Mesothelial cell of epicardium (in vitro differentiated cells): ENCODE measurements around the gene RBM20. TPM values are rescaled to one million over a fixed set of nuclear protein-coding genes. Genes with fewer than 3 reads are reported as not detected.

Experiments used
- DNase-seq, 2 experiments: peaks; one replicate each; pipeline ENCODE4 v3.0.0; 2021; ENCODE audit warnings: low spot score in 2 of 2; ENCODE audit not compliant: unreplicated experiment in 2 of 2
- H3K27ac Mint-ChIP-seq: 2 replicates; pipeline ENCODE4 v1.8.0; 2021; ENCODE audit warnings: mixed read lengths
- H3K27me3 Mint-ChIP-seq: 2 replicates; pipeline ENCODE4 v1.8.0; 2021; ENCODE audit warnings: low read depth, mixed read lengths
- H3K36me3 Mint-ChIP-seq: 2 replicates; pipeline ENCODE4 v1.8.0; 2021; ENCODE audit warnings: mixed read lengths
- H3K4me1 Mint-ChIP-seq: 2 replicates; pipeline ENCODE4 v1.8.0; 2021; ENCODE audit warnings: mixed read lengths
- H3K4me3 Mint-ChIP-seq: 2 replicates; pipeline ENCODE4 v1.8.0; 2021; ENCODE audit warnings: mild to moderate bottlenecking, moderate library complexity, mixed read lengths
- H3K9me3 Mint-ChIP-seq: 2 replicates; pipeline ENCODE4 v1.8.0; 2021; ENCODE audit warnings: mixed read lengths
- CTCF ChIP-seq: fragments of 200-600 bp; sonication (generic); IDR thresholded peaks from one replicate; pipeline ENCODE4 v1.5.0; 2021; ENCODE audit warnings: antibody characterized with exemption; ENCODE audit not compliant: unreplicated experiment
- total RNA-seq: library from RNA; stranded (reverse); gene quantifications from 3 replicates; pipeline ENCODE4 v1.2.1, GENCODE V29; 2021

RBM20 gene
- total RNA-seq, 1 donor from 2014 or later: 23.3 TPM

GRCh38 chr10:110695539-110695886 is 51.4 kb downstream of the RBM20 start:
- Mint-ChIP-seq H3K9me3 (peaks cover 28% of the 10 kb centered on the region), H3K36me3 (peaks cover 20% of the 10 kb centered on the region), H3K4me1 (peaks cover 9% of the 10 kb centered on the region), H3K27ac (no peak overlapping the region), H3K4me3 (no peak overlapping the region), H3K27me3 (no peaks in the 10 kb centered on the region)
- DNase-seq: no peak
- TF ChIP-seq CTCF: no peak

GRCh38 chr10:110696436-110696835 is 52.3 kb downstream of the RBM20 start:
- Mint-ChIP-seq H3K4me1 (peaks cover 14% of the 10 kb centered on the region), H3K27me3 (no peaks in the 10 kb centered on the region), H3K9me3 (peaks cover 20% of the 10 kb centered on the region), H3K27ac (no peak overlapping the region), H3K36me3 (peaks cover 12% of the 10 kb centered on the region), H3K4me3 (no peak overlapping the region)
- no peak for TF ChIP-seq CTCF
- DNase-seq: no peak

- DNase-seq: no peak
- H3K27me3 Mint-ChIP-seq: no peaks in the 10 kb centered on the region
- no peak for TF ChIP-seq CTCF
- H3K4me1 Mint-ChIP-seq: peaks cover 21% of the 10 kb centered on the region
- no peak overlapping the region for H3K27ac Mint-ChIP-seq
- no peak overlapping the region for H3K4me3 Mint-ChIP-seq
- peaks cover 1% of the 10 kb centered on the region for H3K9me3 Mint-ChIP-seq
- H3K36me3 Mint-ChIP-seq: peaks cover 1% of the 10 kb centered on the region
These were observed 54.2 kb downstream of the RBM20 start for GRCh38 chr10:110698340-110698739.

- no peak overlapping the region for H3K4me3 Mint-ChIP-seq
- H3K4me1 Mint-ChIP-seq: peaks cover 21% of the 10 kb centered on the region
- no peak for TF ChIP-seq CTCF
- peak overlapping the region; percentile 56 for H3K27ac Mint-ChIP-seq
- H3K9me3 Mint-ChIP-seq: no peaks in the 10 kb centered on the region
- no peaks in the 10 kb centered on the region for H3K36me3 Mint-ChIP-seq
- DNase-seq: no peak
- no peaks in the 10 kb centered on the region for H3K27me3 Mint-ChIP-seq
These were observed 54.7 kb downstream of the RBM20 start for GRCh38 chr10:110698782-110699201.

GRCh38 chr10:110699859-110700468 is 55.8 kb downstream of the RBM20 start:
- Mint-ChIP-seq H3K4me1 (peaks cover 21% of the 10 kb centered on the region), H3K36me3 (no peaks in the 10 kb centered on the region), H3K27me3 (no peaks in the 10 kb centered on the region), H3K9me3 (no peaks in the 10 kb centered on the region), H3K27ac (no peak overlapping the region), H3K4me3 (no peak overlapping the region)
- DNase-seq: no peak
- TF ChIP-seq CTCF: no peak
